SK-N-SH (cell line): Measurements from ENCODE around the gene MEGF6. TPM values are rescaled to one million over a fixed set of nuclear protein-coding genes. Genes with fewer than 3 reads are reported as not detected.

ENCODE experiments used
- CTCF ChIA-PET: fragments of 300-600, 350-600 bp; formaldehyde crosslinking; extraction: SDS; loops from one replicate; lab custom pipeline; 2021; lab: Yijun Ruan, JAX
- POLR2A ChIA-PET: fragments of 350-600 bp; sonication (Branson Sonifier 250); formaldehyde crosslinking; extraction: SDS; loops from one replicate; lab custom pipeline; 2020; ENCODE audit warnings: antibody characterized with exemption, inconsistent platforms; lab: Yijun Ruan, JAX
- DNase-seq: peaks from one replicate; pipeline ENCODE4 v3.0.0; 2012
- H2AFZ ChIP-seq: fragments of 200-600 bp; sonication (generic); 2 replicates; pipeline ENCODE4 v1.8.1; 2016; ENCODE audit warnings: antibody characterized with exemption, mild to moderate bottlenecking, low read depth
- H3F3A ChIP-seq: fragments of 200-600 bp; sonication (generic); replicated peaks from 2 replicates; pipeline ENCODE3; 2016; ENCODE audit warnings: antibody characterized with exemption, mild to moderate bottlenecking; ENCODE audit not compliant: insufficient read depth
- H3K27ac ChIP-seq, 2 experiments: fragments of 200-500 bp in 1 of 2; fragments of 200-600 bp in 1 of 2; sonication (Bioruptor generic) in 1 of 2; sonication (generic), shearing (Covaris generic) in 1 of 2; 2 replicates each; pipeline versions ENCODE4 v1.5.1 to v1.6.1; 2014 to 2016; ENCODE audit warnings: low read depth in 2 of 2, inconsistent platforms in 1 of 2, low read length in 1 of 2, mild to moderate bottlenecking in 1 of 2, mixed read lengths in 1 of 2
- H3K27me3 ChIP-seq: fragments of 200-600 bp; sonication (generic), shearing (Covaris generic); 2 replicates; pipeline ENCODE4 v1.6.1; 2016; ENCODE audit warnings: mixed run types; ENCODE audit not compliant: insufficient read depth
- H3K36me3 ChIP-seq, 2 experiments: fragments of 200-500 bp in 1 of 2; fragments of 200-600 bp in 1 of 2; sonication (Bioruptor generic) in 1 of 2; sonication (generic) in 1 of 2; replicated peaks in 1 of 2; 2 replicates each; pipeline versions ENCODE3 to v1.5.1; 2014 to 2016; ENCODE audit warnings: low read length in 1 of 2, mild to moderate bottlenecking in 1 of 2; ENCODE audit not compliant: insufficient read depth in 2 of 2, control insufficient read depth in 1 of 2
- H3K4me1 ChIP-seq, 2 experiments: fragments of 200-500 bp in 1 of 2; fragments of 200-600 bp in 1 of 2; sonication (Bioruptor generic) in 1 of 2; sonication (generic), shearing (Covaris generic) in 1 of 2; 2 replicates each; pipeline versions ENCODE4 v1.5.1 to v1.6.1; 2014 to 2016; ENCODE audit warnings: low read depth in 1 of 2, low read length in 1 of 2, mixed run types in 1 of 2; ENCODE audit not compliant: insufficient read depth in 2 of 2, control insufficient read depth in 1 of 2
- H3K4me2 ChIP-seq: fragments of 200-600 bp; sonication (generic), shearing (Covaris generic); 2 replicates; pipeline ENCODE4 v1.6.1; 2017; ENCODE audit warnings: mixed run types
- H3K4me3 ChIP-seq, 2 experiments: fragments of 200-500 bp in 1 of 2; fragments of 200-600 bp in 1 of 2; sonication (Bioruptor generic) in 1 of 2; sonication (generic), shearing (Covaris generic) in 1 of 2; 2 replicates each; pipeline versions ENCODE4 v1.5.1 to v1.8.1; 2014 to 2016; ENCODE audit warnings: low read depth in 2 of 2, inconsistent platforms in 1 of 2, low read length in 1 of 2, mild to moderate bottlenecking in 1 of 2, mixed read lengths in 1 of 2, moderate library complexity in 1 of 2
- H3K79me2 ChIP-seq: fragments of 200-600 bp; sonication (generic); 2 replicates; pipeline ENCODE4 v1.8.1; 2017; ENCODE audit warnings: mild to moderate bottlenecking; ENCODE audit not compliant: insufficient read depth
- H3K9ac ChIP-seq: fragments of 200-600 bp; sonication (generic); 2 replicates; pipeline ENCODE4 v1.6.1; 2017; ENCODE audit warnings: mixed run types
- H3K9me2 ChIP-seq: fragments of 200-600 bp; sonication (generic); 2 replicates; pipeline ENCODE4 v1.6.1; 2017; ENCODE audit warnings: mixed run types
- H3K9me3 ChIP-seq: fragments of 200-600 bp; sonication (generic); 2 replicates; pipeline ENCODE4 v1.6.1; 2017; ENCODE audit warnings: mixed run types, mild to moderate bottlenecking, moderate library complexity
- H4K20me1 ChIP-seq: fragments of 200-600 bp; sonication (generic); 2 replicates; pipeline ENCODE4 v1.6.1; 2017; ENCODE audit warnings: mild to moderate bottlenecking, mixed run types; ENCODE audit not compliant: insufficient read depth
- CHD2 ChIP-seq: fragments of 150-350 bp; IDR thresholded peaks from 2 replicates; pipeline ENCODE4 v1.6.1; 2018; ENCODE audit warnings: low read length; ENCODE audit not compliant: partially characterized antibody
- CTCF ChIP-seq: fragments of 200-600 bp; sonication (generic); IDR thresholded peaks from 2 replicates; pipeline ENCODE4 v1.6.1; 2017; ENCODE audit warnings: antibody characterized with exemption, mild to moderate bottlenecking, moderate library complexity
- EP300 ChIP-seq, 2 experiments: IDR thresholded peaks; 2 replicates each; pipeline versions ENCODE4 v1.4.0 to v1.6.1; 2012; ENCODE audit warnings: borderline replicate concordance in 1 of 2, low read depth in 1 of 2, low read length in 1 of 2
- EZH2phosphoT487 ChIP-seq: fragments of 200-600 bp; sonication (generic); IDR thresholded peaks from 2 replicates; pipeline ENCODE4 v1.6.1; 2017; ENCODE audit warnings: low read depth, mixed run types, mild to moderate bottlenecking, antibody characterized with exemption, moderate library complexity, borderline replicate concordance
- FOSL2 ChIP-seq: IDR thresholded peaks from 2 replicates; pipeline ENCODE4 v1.4.0; 2012; ENCODE audit warnings: low read depth, mild to moderate bottlenecking, moderate library complexity, borderline replicate concordance
- FOXJ3 ChIP-seq: sonication (generic); formaldehyde crosslinking; IDR thresholded peaks from 2 replicates; pipeline ENCODE4 v1.5.1; 2020; ENCODE audit warnings: mild to moderate bottlenecking, missing genetic modification reagents
- IRF3 ChIP-seq: fragments of 150-350 bp; IDR thresholded peaks from 2 replicates; pipeline ENCODE4 v1.6.1; 2016; ENCODE audit warnings: mild to moderate bottlenecking, low read depth, low read length
- NFIC ChIP-seq: IDR thresholded peaks from 2 replicates; pipeline ENCODE4 v1.4.0; 2012; ENCODE audit warnings: borderline replicate concordance
- NRF1 ChIP-seq: IDR thresholded peaks from 2 replicates; pipeline ENCODE4 v1.6.1; 2012; ENCODE audit warnings: low read depth, mild to moderate bottlenecking, low read length
- POLR2AphosphoS5 ChIP-seq: IDR thresholded peaks from 2 replicates; pipeline ENCODE4 v1.6.1; 2012; ENCODE audit warnings: low read depth, low read length
- RCOR1 ChIP-seq: fragments of 150-350 bp; IDR thresholded peaks from 2 replicates; pipeline ENCODE4 v1.6.1; 2017; ENCODE audit warnings: antibody characterized with exemption, low read length
- REST ChIP-seq: IDR thresholded peaks from 2 replicates; pipeline ENCODE4 v1.6.1; 2012; ENCODE audit warnings: mild to moderate bottlenecking, low read depth, low read length, moderate library complexity
- RFX5 ChIP-seq: IDR thresholded peaks from 2 replicates; pipeline ENCODE4 v1.6.1; 2012; ENCODE audit warnings: mild to moderate bottlenecking, improper control_type of control experiment, low read length
- SMC3 ChIP-seq: IDR thresholded peaks from 2 replicates; pipeline ENCODE4 v1.6.1; 2012; ENCODE audit warnings: low read depth, low read length, improper control_type of control experiment
- USF2 ChIP-seq: fragments of 150-350 bp; IDR thresholded peaks from 2 replicates; pipeline ENCODE4 v1.6.1; 2017; ENCODE audit warnings: antibody characterized with exemption, low read length, low read depth, borderline replicate concordance
- YY1 ChIP-seq: IDR thresholded peaks from 2 replicates; pipeline ENCODE4 v1.4.0; 2012; ENCODE audit warnings: low read depth, mild to moderate bottlenecking
- ZBTB33 ChIP-seq: IDR thresholded peaks from 2 replicates; pipeline ENCODE4 v1.4.0; 2012; ENCODE audit warnings: low read depth, borderline replicate concordance
- WGBS: methylation state at CpG from one replicate; pipeline ENCODE4 v1.1.6; 2017; ENCODE audit warnings: low lambda C conversion rate; 5-methylcytosine and 5-hydroxymethylcytosine counted together
- polyA plus RNA-seq, 3 experiments: library from polyadenylated mRNA; depleted of rRNA; stranded (reverse); fragments of >200 nt; gene quantifications; 2 replicates each; pipeline ENCODE4 v1.2.3, GENCODE V29; 2012

MEGF6 gene
- polyA plus RNA-seq, 1 of the 3 experiments (the other 2 are of a cell fraction): 7.6 TPM

GRCh38 chr1:3602375-3602774 is 8.9 kb downstream of the MEGF6 start:
- Histone ChIP-seq H3F3A (no peaks in the 10 kb centered on the region), H3K36me3 (no peaks in the 10 kb centered on the region)

More at GRCh38 chr1:3602375-3602774, 8.9 kb downstream of the MEGF6 start:
- H3K9me2 ChIP-seq: no peaks in the 10 kb centered on the region
- CTCF ChIA-PET: interaction anchor here (1.1 to 2.2 kb wide), 2 partner anchors 20 to 112 kb away, joined by 4 to 7 read pairs; no protein-coding TSS in a partner anchor
- H3K4me2 ChIP-seq: no peak overlapping the region
- no peak overlapping the region for H2AFZ ChIP-seq
- WGBS: 83% methylated on average over 7 of the region's 21 CpGs
- no peak for DNase-seq
- no peaks in the 10 kb centered on the region for H4K20me1 ChIP-seq
- H3K4me1 ChIP-seq: peaks cover 0 to 23% of the 10 kb centered on the region in 2 experiments; a peak in 1 of 4 replicates
- no peak overlapping the region for H3K27ac ChIP-seq
- no peak overlapping the region for H3K4me3 ChIP-seq
- TF ChIP-seq YY1 (no peak), POLR2AphosphoS5 (no peak), USF2 (no peak), RFX5 (no peak), RCOR1 (no peak), CTCF (no peak), NRF1 (no peak), FOSL2 (no peak), EZH2phosphoT487 (no peak), FOXJ3 (CRISPR knock-in tag) (no peak), IRF3 (no peak), SMC3 (no peak), EP300 (IDR thresholded peaks at IDR 0.05; ENCODE audit: borderline replicate concordance in 1 of 2, low read depth in 1 of 2, low read length in 1 of 2) (no peak), REST (no peak), ZBTB33 (no peak), CHD2 (no peak), NFIC (no peak)
- TF ChIP-seq, all 33 proteins: peak for 0
- H3K9ac ChIP-seq: no peak overlapping the region
- no peaks in the 10 kb centered on the region for H3K9me3 ChIP-seq
- H3K79me2 ChIP-seq: no peaks in the 10 kb centered on the region
- POLR2A ChIA-PET: no interaction called here
- H3K27me3 ChIP-seq: no peaks in the 10 kb centered on the region
